Esophagus muscularis mucosa (tissue), 4 donors: ENCODE measurements around the gene SYT17.

Experiments used
- CTCF ChIP-seq, 3 experiments: fragments of 200-600 bp in 2 of 3; fragments of 450-650 bp in 1 of 3; sonication (generic) in 2 of 3; IDR thresholded peaks; one replicate each; pipeline ENCODE4 v1.5.1; 2017 to 2019; ENCODE audit warnings: antibody characterized with exemption in 3 of 3, mild to moderate bottlenecking in 2 of 3, moderate library complexity in 1 of 3
- EP300 ChIP-seq: sonication (generic); formaldehyde crosslinking; IDR thresholded peaks from one replicate; pipeline ENCODE4 v1.6.1; 2017; ENCODE audit warnings: antibody characterized with exemption
- POLR2A ChIP-seq: fragments of 450-650 bp; IDR thresholded peaks from one replicate; pipeline ENCODE4 v1.6.1; 2017; ENCODE audit warnings: antibody characterized with exemption, moderate library complexity, mild to moderate bottlenecking, low read depth

- TF ChIP-seq CTCF (IDR thresholded peaks at IDR 0.05) = no peak
- TF ChIP-seq POLR2A = no peak
- TF ChIP-seq EP300 = no peak
Observed at GRCh38 chr16:19295393-19295792, 127.4 kb downstream of the SYT17 start.
